Measurements from ENCODE around the gene SFTA2. TPM values are rescaled to one million over a fixed set of nuclear protein-coding genes. Genes with fewer than 3 reads are reported as not detected.

The SFTA2 gene
- total and polyA plus RNA-seq, 10 of the 15 experiments (the other 5 are each of a cell fraction or from before 2014, with no cell fraction given) = 0.15 to 0.92 (median 0.33) TPM; not detected in 4

- no peak overlapping the region for H3K4me2 ChIP-seq (ENCODE audit: control insufficient read depth, insufficient read depth)
- H3K4me3 ChIP-seq = no peak overlapping the region
- POLR2A ChIA-PET = no interaction called here
- WGBS (ENCODE audit: insufficient coverage, insufficient replicate concordance, low lambda C conversion rate, missing lambda C conversion rate) = 10% methylated on average over 3 of the region's 3 CpGs
- FAIRE-seq (no peak), DNase-seq (ENCODE audit: low read depth, low spot score) (no peak), ATAC-seq (peak; percentile 31; the same call in 1 of the 3 replicates)
- no peak overlapping the region for H3K27ac ChIP-seq (ENCODE audit: control insufficient read depth, insufficient read depth)
- H3K9me3 ChIP-seq (replicated peaks; ENCODE audit: control insufficient read depth, insufficient read depth, low read length) = no peaks in the 10 kb centered on the region
- no peaks in the 10 kb centered on the region for H4K20me1 ChIP-seq (ENCODE audit: control insufficient read depth, insufficient read depth)
- no peaks in the 10 kb centered on the region for H3K79me2 ChIP-seq (ENCODE audit: control insufficient read depth, insufficient read depth, low read length)
- TF ChIP-seq E2F8 (IDR thresholded peaks at IDR 0.05; ENCODE audit: low read depth, partially characterized antibody) (no peak), RELB (IDR thresholded peaks at IDR 0.05; ENCODE audit: low read depth) (no peak), CTCF (IDR thresholded peaks at IDR 0.05 in 2 of 3, conservative IDR thresholded peaks at IDR 0.05 in 1 of 3; ENCODE audit: control insufficient read depth in 2 of 3, extremely low read depth in 1 of 3, insufficient read depth in 1 of 3, low read depth in 3 of 3, low read length in 3 of 3) (0 out of 6 replicates have a peak, but pooled peaks of 1 of the 3 experiments have one; percentile 4)
- no peaks in the 10 kb centered on the region for H3K36me3 ChIP-seq (ENCODE audit: control insufficient read depth in 2 of 2, insufficient read depth in 2 of 2, low read length in 1 of 2)
- no peak overlapping the region for H3K9ac ChIP-seq (ENCODE audit: control insufficient read depth, insufficient read depth, low read length)
- CTCF ChIA-PET = no interaction called here
- RAD21 ChIA-PET (ENCODE audit: unreplicated experiment) = no interaction called here
- H3K27me3 ChIP-seq (replicated peaks in 1 of 2; ENCODE audit: control insufficient read depth in 2 of 2, insufficient read depth in 2 of 2, low read length in 1 of 2) = no peaks in the 10 kb centered on the region
- no peaks in the 10 kb centered on the region for H3K4me1 ChIP-seq (ENCODE audit: control insufficient read depth, insufficient read depth, low read length)
- intact Hi-C loops (cut with micrococcal nuclease; ENCODE audit: unreplicated experiment) (no loop called here), in situ Hi-C loops (cut with MboI) (no loop called here)
- BruUV-seq (replicated peaks) = no TSS peak
- no peak overlapping the region for H2AFZ ChIP-seq (ENCODE audit: control insufficient read depth, low read depth, low read length)
- SMC1A ChIA-PET (ENCODE audit: uncharacterized antibody, unreplicated experiment) = interaction anchor here (0.6 kb wide), 1 partner anchor 466 kb away, joined by 3 read pairs; no protein-coding TSS in a partner anchor
These were observed 34.2 kb upstream of the SFTA2 start for GRCh38 chr6:30966154-30966553.
